Endothelial cell of hepatic sinusoid (primary cell): ENCODE measurements around the gene GDNF.
"Not testable (repeated sequence)": the region's sequence is repeated elsewhere in the genome, so short reads cannot be mapped to it uniquely, and the experiment has no call there.

Experiments
- in situ Hi-C: cut with HindIII; loops from 2 replicates; pipeline ENCODE4 v1.10.0; 2017; ENCODE audit warnings: low sequenced_read_pairs

Gene GDNF

DNA sequence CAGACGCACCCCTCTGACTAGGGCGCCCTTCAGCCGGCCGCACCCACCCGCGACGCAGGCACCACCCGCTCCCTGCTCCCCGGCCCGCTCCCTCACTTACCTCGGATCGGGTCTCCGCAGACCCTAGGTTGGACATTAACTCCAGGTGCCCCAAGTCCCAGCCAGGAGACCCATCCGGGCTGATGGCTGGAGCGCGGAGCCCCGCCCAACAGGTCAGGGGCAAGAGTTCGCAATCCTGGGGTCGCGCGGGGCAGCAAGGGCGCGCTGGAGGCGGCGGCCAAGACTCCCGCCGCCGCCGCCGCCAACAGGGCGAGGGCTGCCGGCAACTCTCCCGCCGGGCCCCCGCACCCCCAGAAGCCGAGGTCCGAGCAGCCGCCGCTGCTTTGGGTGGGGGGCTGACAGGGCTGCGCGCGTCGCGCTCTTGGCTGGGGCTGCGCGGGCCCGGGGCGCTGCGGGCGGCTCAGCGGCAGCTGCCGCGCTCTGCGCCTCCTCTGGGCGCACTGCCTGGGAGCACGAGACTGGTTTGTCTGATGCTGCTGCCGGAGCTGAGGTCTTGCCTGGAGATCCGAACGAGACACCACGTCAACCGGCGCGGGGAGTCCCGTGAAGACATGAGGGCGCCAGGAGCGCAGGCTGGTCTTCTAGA, at the start of gene GDNF:
Gene GDNF (minus strand): TSS at position 635 of the 646 bp plus-strand sequence. CDS start 5,245 bp downstream, outside the sequence.
- in situ Hi-C loops = no loop called here

DNA sequence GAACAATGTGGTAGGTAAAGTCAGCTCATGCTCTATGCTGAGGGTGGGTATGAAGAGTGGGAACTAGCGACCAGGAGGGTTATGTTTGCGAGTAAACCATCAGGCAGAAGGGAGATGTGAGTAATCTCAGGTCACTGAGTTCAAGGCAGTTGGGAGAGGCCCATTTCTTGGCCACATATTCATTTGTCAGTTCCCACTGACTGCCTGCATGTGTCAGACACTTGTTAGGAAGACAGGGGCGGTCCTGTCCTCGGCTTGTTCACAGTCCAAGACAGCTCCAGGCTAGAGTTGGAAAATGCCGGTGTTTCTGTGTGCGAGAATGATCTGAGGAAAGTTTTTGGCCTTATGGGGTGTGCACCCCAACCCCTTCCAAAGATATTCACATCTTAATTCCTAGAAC, 48.6 kb upstream of the GDNF start:
- in situ Hi-C loops = no loop called here

DNA sequence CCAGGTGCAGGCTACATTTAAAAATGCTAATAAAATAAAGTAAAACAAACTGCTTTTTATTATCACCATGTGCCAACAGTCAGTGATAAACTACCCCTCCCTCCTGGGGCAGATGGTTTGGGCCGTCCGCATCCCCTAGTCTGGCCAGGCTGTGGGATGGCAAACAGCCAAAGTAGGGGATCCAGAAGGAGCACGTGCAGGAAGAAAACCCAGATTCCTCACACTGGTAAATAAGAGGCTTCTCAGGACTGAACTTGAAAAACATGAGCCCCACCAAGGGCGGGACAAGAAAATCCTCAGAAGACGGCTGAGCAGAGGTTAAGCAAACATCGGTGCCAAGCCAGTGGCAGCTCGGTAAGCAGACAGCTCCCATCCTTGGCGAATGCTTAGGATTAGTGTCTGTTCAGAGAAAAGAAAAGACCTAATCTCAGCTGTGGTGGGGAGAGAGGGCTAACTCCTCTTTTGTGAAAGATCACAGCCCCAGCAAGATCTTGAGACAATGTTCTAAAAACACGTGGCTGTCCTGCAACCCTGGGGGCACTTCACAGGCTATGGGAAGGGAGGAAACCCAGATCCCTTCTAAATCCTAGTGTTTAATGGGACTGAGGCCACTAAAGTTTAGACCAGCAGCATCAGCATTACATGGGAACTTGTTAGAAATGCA, 46.5 kb upstream of the GDNF start:
- in situ Hi-C loops = no loop called here

DNA sequence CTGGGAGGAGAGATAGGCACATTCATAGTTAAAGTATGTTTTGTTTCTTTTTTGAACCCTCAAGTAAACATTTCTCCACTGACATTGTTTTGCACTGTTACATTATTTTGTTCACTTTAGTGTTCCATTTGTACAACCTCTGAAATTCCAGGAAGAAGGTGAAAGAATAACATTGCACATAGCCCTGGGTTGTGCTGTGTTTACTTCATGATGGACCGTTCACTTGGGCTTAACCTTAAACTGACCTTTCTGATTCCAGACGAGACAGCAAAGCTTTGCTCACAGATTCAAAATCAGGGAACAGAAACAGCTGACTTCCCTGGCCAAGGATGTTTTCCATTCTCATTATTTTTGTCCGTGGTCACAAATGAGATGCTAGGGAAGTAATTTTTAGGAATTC, 42.8 kb upstream of the GDNF start:
- in situ Hi-C loops = no loop called here

- in situ Hi-C loops = no loop called here
These were observed 41.5 kb upstream of the GDNF start for GRCh38 chr5:37881359-37881758.

DNA sequence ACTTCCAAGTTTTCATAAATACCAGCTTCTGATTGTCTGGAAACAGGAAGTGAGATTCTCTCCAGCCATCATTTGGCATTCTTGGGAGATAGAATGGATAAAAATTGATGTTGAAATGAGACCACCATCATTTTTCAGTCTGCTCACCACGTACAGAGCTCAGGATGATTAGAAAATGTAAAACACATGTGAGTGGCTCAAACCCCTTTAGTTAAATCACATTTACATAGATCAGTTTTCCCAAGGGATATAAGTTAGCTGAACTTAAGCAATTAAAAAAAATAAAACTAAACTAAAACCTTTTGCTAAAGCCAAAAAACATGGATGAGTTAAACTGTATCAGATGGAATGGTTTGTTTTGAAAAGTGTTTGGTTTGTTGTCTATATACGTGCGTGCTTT, 37.1 kb upstream of the GDNF start:
- in situ Hi-C loops = no loop called here

GRCh38 chr5:37876245-37876644, 36.4 kb upstream of the GDNF start:
- in situ Hi-C loops = no loop called here

- in situ Hi-C loops = no loop called here
These were observed 35.4 kb upstream of the GDNF start for GRCh38 chr5:37875051-37875787.

DNA sequence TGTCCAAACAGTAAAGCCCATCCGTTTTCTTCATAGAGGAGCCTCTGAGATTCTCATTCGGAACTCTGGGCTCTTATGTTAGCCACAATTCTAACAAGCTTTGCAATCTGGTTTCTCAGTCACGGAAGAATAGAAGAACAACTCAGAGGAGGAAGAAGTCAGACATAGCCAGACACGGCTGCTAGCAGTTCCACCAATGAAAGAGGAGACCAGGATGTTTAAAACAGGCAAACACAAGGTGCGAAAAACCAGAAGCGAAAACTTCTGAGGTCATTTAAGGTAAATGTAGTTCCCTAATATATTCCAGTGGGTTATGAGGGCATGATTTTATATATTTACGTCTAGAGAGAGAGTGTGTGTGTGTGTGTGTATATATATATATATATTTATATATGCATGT, 34.1 kb upstream of the GDNF start:
- in situ Hi-C loops = no loop called here

GRCh38 chr5:37871023-37871815, 31.4 kb upstream of the GDNF start:
- in situ Hi-C loops = no loop called here

DNA sequence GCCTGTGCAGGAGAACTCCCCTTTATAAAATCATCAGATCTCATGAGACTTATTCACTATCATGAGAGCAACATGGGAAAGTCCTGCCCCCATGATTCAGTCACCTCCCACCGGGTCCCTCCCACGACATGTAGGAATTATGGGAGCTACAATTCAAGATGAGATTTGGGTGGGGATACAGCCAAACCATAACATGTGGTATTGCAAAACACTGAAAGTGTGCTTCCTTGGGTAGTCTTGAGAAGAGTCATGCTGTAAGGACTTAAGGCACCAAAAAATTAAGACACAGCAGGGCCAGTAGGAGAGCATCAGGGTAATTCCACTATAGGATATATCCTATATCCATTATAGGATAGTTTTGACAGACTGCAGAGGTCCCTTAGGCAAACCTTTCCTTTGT, 29.4 kb upstream of the GDNF start:
- in situ Hi-C loops = no loop called here

GRCh38 chr5:37867654-37868053, 27.8 kb upstream of the GDNF start:
- in situ Hi-C loops = no loop called here

- in situ Hi-C loops = not testable (repeated sequence)
These were observed 23.1 kb upstream of the GDNF start for GRCh38 chr5:37862907-37863306.

- in situ Hi-C loops = no loop called here
These were observed 20.4 kb upstream of the GDNF start for GRCh38 chr5:37860206-37860605.

DNA sequence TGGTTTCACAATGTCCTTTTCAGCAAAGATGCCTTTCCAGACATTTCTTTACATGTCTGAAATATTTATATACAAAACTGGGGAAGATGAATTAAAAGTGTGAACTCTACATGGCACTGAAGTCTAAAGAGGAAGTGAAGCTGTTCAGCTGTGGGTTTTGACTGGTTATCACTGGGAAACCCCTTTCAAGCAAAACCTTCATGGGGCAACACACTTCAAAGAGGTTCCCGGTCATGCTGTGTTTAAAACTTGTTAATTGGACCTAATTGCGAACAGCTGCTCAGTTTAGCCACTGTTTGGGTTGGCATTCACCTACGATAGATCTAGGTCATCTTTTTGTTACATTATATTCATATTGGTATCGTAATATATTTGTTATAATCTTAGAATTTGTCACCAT, 20.0 kb upstream of the GDNF start:
- in situ Hi-C loops = no loop called here

- in situ Hi-C loops = no loop called here
These were observed 18.4 kb upstream of the GDNF start for GRCh38 chr5:37858250-37858649.

DNA sequence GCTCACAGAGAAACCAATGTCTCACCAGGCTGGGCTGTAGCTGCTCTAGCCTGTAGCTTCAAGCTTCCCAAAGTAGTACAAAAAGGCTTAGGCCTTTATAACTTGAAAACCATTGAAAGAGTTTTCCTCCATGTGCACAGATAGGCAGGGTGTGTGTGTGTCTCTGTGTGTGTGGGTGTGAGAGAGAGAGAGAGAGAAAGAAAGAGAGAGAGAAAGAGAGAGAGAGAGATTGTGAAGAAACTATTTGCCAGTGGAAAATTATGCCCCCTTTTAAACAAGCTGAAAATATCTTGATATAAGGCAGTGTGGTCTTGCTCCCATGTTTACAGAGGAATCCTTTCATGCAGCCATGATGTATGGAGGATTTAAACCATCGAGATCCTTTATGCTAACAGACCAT, 17.9 kb upstream of the GDNF start:
- in situ Hi-C loops = no loop called here

- in situ Hi-C loops = no loop called here
These were observed 15.6 kb upstream of the GDNF start for GRCh38 chr5:37855438-37855837.

GRCh38 chr5:37851305-37851704, 11.5 kb upstream of the GDNF start:
- in situ Hi-C loops = no loop called here

DNA sequence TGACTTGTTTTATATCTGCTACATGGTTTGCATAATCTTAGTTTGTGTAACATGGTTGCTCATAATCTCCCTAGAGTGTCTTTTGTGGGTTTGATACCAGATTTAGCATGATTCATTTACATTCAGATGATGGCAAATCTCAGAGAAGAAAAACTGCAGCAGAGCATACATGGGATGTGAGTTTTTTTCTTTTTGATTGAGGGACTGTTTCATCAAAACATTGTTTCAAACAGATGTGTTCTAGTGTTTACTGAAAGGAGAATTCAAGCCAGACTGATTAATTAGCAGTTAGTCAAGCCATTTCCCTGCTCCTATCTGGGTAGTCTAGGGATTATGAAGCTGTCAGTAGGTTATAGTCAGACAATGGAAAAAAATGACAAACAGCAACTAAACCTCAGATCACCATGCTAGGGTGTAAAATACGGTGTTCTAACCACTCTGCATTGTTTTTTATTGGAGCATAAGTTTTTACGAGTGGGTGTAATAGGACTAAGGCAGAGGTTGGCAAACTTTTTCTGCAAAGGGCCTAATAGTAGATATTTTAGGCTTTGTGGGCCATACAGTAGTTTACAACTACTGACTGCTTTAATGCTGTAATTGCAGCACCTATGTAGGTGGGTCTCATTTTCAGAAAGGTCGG, 10.5 kb upstream of the GDNF start:
- in situ Hi-C loops = no loop called here

DNA sequence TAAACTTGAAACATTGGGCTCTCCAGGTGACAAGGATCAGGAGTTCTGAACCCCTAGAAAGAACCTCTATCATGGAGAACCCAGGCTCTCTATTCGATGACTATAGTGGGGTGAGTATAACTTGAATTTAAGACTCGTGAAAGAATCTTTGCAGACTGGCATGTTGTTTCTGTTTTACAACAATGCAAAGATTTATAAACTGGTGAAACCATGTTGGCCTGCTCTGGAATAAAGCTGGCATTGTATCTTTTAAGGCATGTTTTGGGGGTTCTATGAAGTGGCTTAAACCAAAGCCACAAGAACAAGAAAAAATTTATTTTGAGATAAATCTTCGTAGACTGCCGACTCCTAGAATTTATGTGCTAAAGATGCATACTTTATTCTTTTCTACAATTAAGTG, 9.8 kb upstream of the GDNF start:
- in situ Hi-C loops = no loop called here
